HepG2 (cell line): ENCODE data around the gene FXN. TPM values are rescaled to one million over a fixed set of nuclear protein-coding genes. Genes with fewer than 3 reads are reported as not detected.

Experiments used
- AKNA ChIP-seq: sonication (generic); formaldehyde crosslinking; IDR thresholded peaks from 2 replicates; pipeline ENCODE4 v1.4.0; 2020; ENCODE audit warnings: missing genetic modification reagents, borderline replicate concordance
- ATF7-NPFF ChIP-seq: sonication (generic); formaldehyde crosslinking; IDR thresholded peaks from 2 replicates; pipeline ENCODE4 v1.8.1; 2023; ENCODE audit warnings: mild to moderate bottlenecking, low read depth, missing genetic modification reagents, moderate library complexity
- BHLHE40 ChIP-seq: IDR thresholded peaks from 2 replicates; pipeline ENCODE4 v1.6.1; 2011; ENCODE audit warnings: low read length, improper control_type of control experiment
- ISX ChIP-seq: sonication (generic); formaldehyde crosslinking; conservative IDR thresholded peaks from 2 replicates; pipeline ENCODE4 v1.5.0; 2020; ENCODE audit warnings: missing genetic modification reagents
- MAX ChIP-seq: IDR thresholded peaks from 2 replicates; pipeline ENCODE4 v1.6.1; 2012; ENCODE audit warnings: inconsistent platforms
- NCOR1 ChIP-seq: fragments of 200-600 bp; sonication (generic); IDR thresholded peaks from 2 replicates; pipeline ENCODE4 v1.7.0; 2017; ENCODE audit warnings: antibody characterized with exemption, low read length, borderline replicate concordance
- POGK ChIP-seq: sonication (generic); formaldehyde crosslinking; conservative IDR thresholded peaks from 2 replicates; pipeline ENCODE4 v1.8.0; 2022; ENCODE audit warnings: mild to moderate bottlenecking, moderate library complexity, missing genetic modification reagents
- RFX5 ChIP-seq: IDR thresholded peaks from 2 replicates; pipeline ENCODE4 v1.6.1; 2011; ENCODE audit warnings: low read depth, low read length, improper control_type of control experiment
- RNF2 ChIP-seq: fragments of 450-650 bp; conservative IDR thresholded peaks from 2 replicates; pipeline ENCODE4 v1.6.1; 2016; ENCODE audit warnings: low read depth
- TFDP2 ChIP-seq: sonication (generic); formaldehyde crosslinking; IDR thresholded peaks from 2 replicates; pipeline ENCODE4 v1.4.0; 2020; ENCODE audit warnings: missing genetic modification reagents
- WIZ ChIP-seq: sonication (generic); formaldehyde crosslinking; IDR thresholded peaks from 2 replicates; pipeline ENCODE4 v1.5.1; 2020; ENCODE audit warnings: mild to moderate bottlenecking, missing genetic modification reagents
- ZFP36L1 ChIP-seq: sonication (generic); formaldehyde crosslinking; IDR thresholded peaks from 2 replicates; pipeline ENCODE4 v1.8.0; 2022; ENCODE audit warnings: mild to moderate bottlenecking, missing genetic modification reagents, moderate library complexity
- ZFX ChIP-seq: sonication (generic); formaldehyde crosslinking; IDR thresholded peaks from 2 replicates; pipeline ENCODE4 v1.4.0; 2020; ENCODE audit warnings: mild to moderate bottlenecking, low read depth, missing genetic modification reagents, moderate library complexity
- ZNF160 ChIP-seq: sonication (generic); formaldehyde crosslinking; IDR thresholded peaks from 2 replicates; pipeline ENCODE4 v1.8.0; 2022; ENCODE audit warnings: mild to moderate bottlenecking, inconsistent platforms, missing genetic modification reagents
- ZNF230 ChIP-seq: sonication (generic); formaldehyde crosslinking; IDR thresholded peaks from 2 replicates; pipeline ENCODE4 v1.4.0; 2020; ENCODE audit warnings: mild to moderate bottlenecking, missing genetic modification reagents
- ZNF414 ChIP-seq: sonication (generic); formaldehyde crosslinking; IDR thresholded peaks from 2 replicates; pipeline ENCODE4 v1.5.0; 2020; ENCODE audit warnings: missing genetic modification reagents
- ZNF720 ChIP-seq: sonication (generic); formaldehyde crosslinking; IDR thresholded peaks from 2 replicates; pipeline ENCODE4 v1.4.0; 2020; ENCODE audit warnings: missing genetic modification reagents
- ZSCAN21 ChIP-seq: sonication (generic); formaldehyde crosslinking; IDR thresholded peaks from 2 replicates; pipeline ENCODE4 v1.8.0; 2022; ENCODE audit warnings: mild to moderate bottlenecking, missing genetic modification reagents, moderate library complexity, borderline replicate concordance
- polyA plus RNA-seq, 8 experiments: library from polyadenylated mRNA; depleted of rRNA in 3 of 8; stranded (reverse) in 7 of 8; unstranded in 1 of 8; fragments of >200 nt; fragmentation: Illumina TruSeq in 4 of 8; extraction: Trizol in 4 of 8; gene quantifications; 2 replicates each; pipeline versions ENCODE4 v1.2.1 to v1.2.3, GENCODE V29; 2011 to 2016; ENCODE audit warnings: low read depth in 4 of 8, missing spikeins in 1 of 8, mixed read lengths in 1 of 8; ENCODE audit not compliant: insufficient read depth in 1 of 8
- total RNA-seq, 5 experiments: library from RNA; depleted of rRNA; stranded (reverse); fragments of >200 nt; fragmentation: Illumina TruSeq; extraction: Trizol; gene quantifications; 2 replicates each; pipeline ENCODE4 v1.2.3, GENCODE V29; 2016; ENCODE audit warnings: low read depth in 1 of 5

FXN gene
- total and polyA plus RNA-seq, 2 of the 13 experiments (the other 11 are each of a cell fraction or from before 2014, with no cell fraction given), result 24.1 to 26.0 TPM

- peak; percentile 48; the same call in 1 of the 2 replicates for TF ChIP-seq TFDP2 (CRISPR knock-in tag)
- peak; percentile 87; the same call in 1 of the 2 replicates for TF ChIP-seq POGK (CRISPR knock-in tag)
- no peak for TF ChIP-seq AKNA (CRISPR knock-in tag)
- no peak for TF ChIP-seq ZNF720 (CRISPR knock-in tag)
- no peak; the same call in 1 of the 2 replicates for TF ChIP-seq ISX
- peak; percentile 38 for TF ChIP-seq ZNF414 (CRISPR knock-in tag)
- TF ChIP-seq ZFX (CRISPR knock-in tag), result peak; percentile 94
- TF ChIP-seq NCOR1, result 0 out of 2 replicates have a peak, but pooled peaks have one; percentile 23
- peak; percentile 88 for TF ChIP-seq RNF2
- 0 out of 2 replicates have a peak, but pooled peaks have one; percentile 32 for TF ChIP-seq ZNF230 (CRISPR knock-in tag)
- peak; percentile 18; the same call in 1 of the 2 replicates for TF ChIP-seq WIZ (CRISPR knock-in tag)
- TF ChIP-seq ZNF160 (CRISPR knock-in tag), result peak; percentile 62; the same call in 1 of the 2 replicates
- peak; percentile 94 for TF ChIP-seq MAX
- peak; percentile 83 for TF ChIP-seq ZSCAN21 (CRISPR knock-in tag)
- TF ChIP-seq ATF7-NPFF (CRISPR knock-in tag), result peak; percentile 47; the same call in 1 of the 2 replicates
- 0 out of 2 replicates have a peak, but pooled peaks have one; percentile 3 for TF ChIP-seq BHLHE40
- TF ChIP-seq ZFP36L1 (CRISPR knock-in tag), result no peak
- 0 out of 2 replicates have a peak, but pooled peaks have one; percentile 10 for TF ChIP-seq RFX5
Observed at GRCh38 chr9:69035438-69036308, at the start of gene FXN (continued).
